NCI-H1694 (cell line): ENCODE data around the gene PXDN.
A peak's percentile ranks its signal among the peaks of the same experiment; 100 is the strongest.

Experiments used
- DNase-seq: peaks from one replicate; lab custom pipeline; 2025; lab: John Stamatoyannopoulos, UW

The PXDN gene

GRCh38 chr2:1754461-1755170, 10.3 kb upstream of the PXDN start:
- no peak for DNase-seq

GRCh38 chr2:1754046-1754445, 9.7 kb upstream of the PXDN start:
- DNase-seq = no peak

GRCh38 chr2:1752751-1753150, 8.4 kb upstream of the PXDN start:
- no peak for DNase-seq

GRCh38 chr2:1751767-1752725, 7.7 kb upstream of the PXDN start:
- no peak for DNase-seq

GRCh38 chr2:1750933-1751766, 6.8 kb upstream of the PXDN start:
- peak; percentile 77 for DNase-seq

- DNase-seq = no peak
These were observed 6.1 kb upstream of the PXDN start for GRCh38 chr2:1750270-1750932.

GRCh38 chr2:1749489-1750119, 5.3 kb upstream of the PXDN start:
- DNase-seq = no peak

- DNase-seq = no peak
These were observed 4.6 kb upstream of the PXDN start for GRCh38 chr2:1748741-1749488.

GRCh38 chr2:1748176-1748740, 3.9 kb upstream of the PXDN start:
- DNase-seq = no peak

GRCh38 chr2:1747065-1747941, 3.0 kb upstream of the PXDN start:
- no peak for DNase-seq

- no peak for DNase-seq
These were observed 2.1 kb upstream of the PXDN start for GRCh38 chr2:1746174-1747064.

GRCh38 chr2:1745171-1746023, 1.1 kb upstream of the PXDN start:
- DNase-seq = no peak

- DNase-seq = no peak
These were observed 217 bp downstream of the PXDN start for GRCh38 chr2:1744151-1744445.

GRCh38 chr2:1743396-1744150, 742 bp downstream of the PXDN start:
- DNase-seq = no peak

GRCh38 chr2:1742681-1743395, 1.5 kb downstream of the PXDN start:
- DNase-seq = no peak

GRCh38 chr2:1742301-1742680, 2.0 kb downstream of the PXDN start:
- DNase-seq = no peak
